GM18502 (cell line): Measurements from ENCODE around the gene TM4SF4.
A peak's percentile ranks its signal among the peaks of the same experiment; 100 is the strongest.

Experiments
- ATAC-seq: cut with Tn5 transposase; IDR thresholded peaks from one replicate; pipeline ENCODE4 v1.9.1; 2021; ENCODE audit warnings: mild to moderate bottlenecking; ENCODE audit not compliant: unreplicated experiment, poor library complexity

TM4SF4 gene

GRCh38 chr3:149507491-149508324 lies 33.2 kb downstream of the TM4SF4 start:
- ATAC-seq, result no peak

GRCh38 chr3:149509526-149509925 lies 35.0 kb downstream of the TM4SF4 start:
- no peak for ATAC-seq

DNA sequence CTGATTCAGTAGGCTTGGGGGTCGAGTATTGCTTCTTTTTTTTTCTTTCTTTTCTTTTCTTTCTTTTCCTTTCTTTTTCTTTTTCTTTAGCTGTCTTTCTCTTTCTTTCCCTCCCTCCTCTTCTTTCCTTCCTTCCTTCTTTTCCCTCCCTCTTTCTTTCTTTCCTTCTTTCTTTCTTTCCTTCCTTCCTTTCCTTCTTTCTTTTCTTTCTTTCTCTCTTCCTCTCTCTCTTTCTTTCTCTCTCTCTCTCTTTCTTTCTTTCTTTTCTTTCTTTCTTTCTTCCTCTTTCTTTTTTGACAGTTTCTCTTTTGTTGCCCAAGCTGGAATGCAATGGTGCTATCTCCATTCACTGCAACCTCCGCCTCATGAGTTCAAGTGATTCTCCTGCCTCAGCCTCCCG lies 36.0 kb downstream of the TM4SF4 start:
- no peak for ATAC-seq

GRCh38 chr3:149511040-149511626 lies 36.6 kb downstream of the TM4SF4 start:
- no peak for ATAC-seq

DNA sequence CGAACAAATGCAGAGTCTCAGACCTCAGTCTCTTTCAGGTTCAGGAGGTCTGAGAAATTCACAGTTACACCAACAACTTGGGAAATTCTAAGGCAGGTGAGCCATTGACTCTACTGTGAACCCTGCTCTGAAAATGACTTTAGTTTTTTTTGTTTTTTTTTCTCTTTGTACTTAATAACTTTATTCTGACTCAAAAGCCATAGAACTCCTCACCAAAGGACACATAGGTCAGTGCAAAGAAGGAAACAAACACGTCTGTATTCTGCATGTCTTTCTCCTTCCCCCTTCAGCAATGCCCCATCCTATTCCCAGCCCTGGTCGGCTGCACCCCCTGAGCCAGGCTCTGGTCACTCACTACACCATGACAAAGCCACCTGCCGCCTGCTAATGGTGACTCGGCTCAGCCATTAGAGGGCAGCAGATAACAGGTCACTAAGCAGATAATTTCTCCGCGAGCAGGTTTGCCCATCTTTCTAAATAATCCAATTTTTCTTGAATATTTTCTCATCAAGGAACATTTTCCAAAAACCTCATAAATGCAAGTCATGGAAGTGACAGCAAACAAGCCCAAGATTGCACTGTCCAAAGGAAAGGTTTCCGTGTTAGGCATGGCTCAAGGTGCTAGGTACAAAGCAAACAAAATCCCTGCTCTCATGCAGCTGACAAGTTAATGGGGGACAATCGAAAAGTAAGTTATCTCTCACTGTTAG lies 37.7 kb downstream of the TM4SF4 start:
- peak; percentile 76 for ATAC-seq

DNA sequence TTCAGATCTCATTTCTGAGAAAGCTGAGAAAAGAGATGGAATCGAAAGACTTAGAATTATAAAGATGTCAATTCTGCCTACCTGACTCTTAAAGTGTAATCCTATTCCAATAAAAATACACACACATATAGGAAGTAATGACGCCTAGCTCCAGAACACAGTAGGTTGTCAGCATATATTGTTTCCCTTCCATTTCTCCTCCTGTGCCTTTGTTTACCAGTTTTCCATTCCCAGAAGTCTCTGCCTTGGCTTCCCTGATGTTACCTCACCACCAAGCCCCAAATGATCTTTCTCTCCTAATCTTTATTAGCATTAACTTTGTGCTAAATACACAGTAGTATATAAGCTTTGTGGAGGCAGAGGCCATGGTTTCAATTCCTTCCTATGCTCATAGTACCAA lies 40.0 kb downstream of the TM4SF4 start:
- no peak for ATAC-seq

DNA sequence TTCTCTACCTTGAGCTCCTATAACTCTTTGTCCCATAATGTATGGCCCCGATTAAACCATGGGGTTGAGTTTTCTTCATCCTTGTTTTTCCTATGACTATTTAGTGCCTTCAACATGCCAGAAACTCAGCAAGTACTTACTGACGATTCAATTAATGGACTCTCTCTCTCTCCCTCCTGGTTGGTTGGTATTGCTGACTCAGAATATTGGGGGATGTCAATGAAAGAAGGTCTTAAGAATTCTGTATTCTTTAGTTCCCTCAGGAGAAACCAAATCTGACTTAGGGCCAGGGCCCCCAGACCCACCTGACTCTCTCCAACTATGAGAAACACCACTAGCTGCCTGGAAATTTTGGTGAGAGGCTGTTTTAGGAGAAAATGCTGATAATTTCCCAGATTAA lies 40.8 kb downstream of the TM4SF4 start:
- ATAC-seq, result no peak

- no peak for ATAC-seq
Measured at GRCh38 chr3:149516920-149517319, 42.4 kb downstream of the TM4SF4 start.

DNA sequence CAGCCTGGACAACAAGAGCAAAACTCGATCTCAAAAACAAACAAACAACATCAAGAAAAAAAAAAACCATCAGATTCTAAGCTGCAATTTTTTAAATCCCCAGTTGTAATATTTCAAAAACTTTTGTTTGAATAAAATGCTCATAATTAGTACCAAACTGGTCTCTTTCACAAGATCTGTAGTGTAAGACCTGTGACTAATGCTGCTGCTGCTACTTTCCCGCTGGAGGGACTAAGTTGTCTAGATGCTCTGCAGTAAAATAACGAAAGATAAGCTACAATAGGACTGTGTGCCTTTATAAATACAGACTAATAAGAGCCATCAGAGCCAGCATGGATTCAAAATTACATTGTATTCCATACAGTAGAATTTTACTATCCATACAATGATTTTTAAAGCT lies 45.4 kb downstream of the TM4SF4 start:
- no peak for ATAC-seq

- no peak for ATAC-seq
Measured at GRCh38 chr3:149523512-149524299, 49.2 kb downstream of the TM4SF4 start.

DNA sequence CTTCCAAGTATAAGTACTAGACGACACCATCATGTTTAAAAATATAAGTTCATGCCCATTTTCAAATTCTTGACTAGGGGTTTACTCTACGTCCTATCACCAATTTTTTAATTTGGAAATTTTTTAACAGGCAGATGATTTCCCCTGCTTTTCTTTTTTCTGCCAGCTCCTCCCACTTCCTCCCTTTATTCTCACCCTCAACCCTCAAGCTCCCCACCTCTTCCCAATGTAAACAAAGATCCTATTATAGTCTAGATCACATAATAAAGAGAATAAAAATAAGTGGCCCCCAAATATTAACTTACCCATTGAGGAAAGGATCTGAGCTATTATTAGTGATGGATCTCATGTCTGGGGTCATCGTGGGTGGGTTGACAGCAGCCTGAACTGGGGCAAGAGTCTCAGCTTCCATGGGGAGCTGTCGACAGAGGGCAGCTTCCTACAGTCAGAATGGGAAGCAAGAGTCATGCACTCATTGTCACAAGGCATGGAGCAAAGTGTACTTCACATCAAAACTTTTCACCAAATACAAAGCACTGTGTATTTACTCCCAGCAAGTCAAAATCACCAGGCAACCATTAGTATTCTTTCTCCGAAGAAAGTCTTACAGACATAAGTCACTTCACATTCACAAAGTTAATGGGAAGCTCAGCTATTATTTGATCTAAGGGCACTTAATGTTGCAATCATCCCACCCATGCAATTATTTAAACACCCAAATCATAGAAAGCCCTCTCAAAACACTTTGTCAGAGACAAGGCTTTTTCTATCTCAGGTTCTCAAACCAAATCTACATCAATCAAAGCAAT lies 53.2 kb downstream of the TM4SF4 start:
- no peak for ATAC-seq

GRCh38 chr3:149528340-149528650 lies 53.8 kb downstream of the TM4SF4 start:
- ATAC-seq, result no peak

- no peak for ATAC-seq
Measured at GRCh38 chr3:149529099-149529498, 54.6 kb downstream of the TM4SF4 start.

DNA sequence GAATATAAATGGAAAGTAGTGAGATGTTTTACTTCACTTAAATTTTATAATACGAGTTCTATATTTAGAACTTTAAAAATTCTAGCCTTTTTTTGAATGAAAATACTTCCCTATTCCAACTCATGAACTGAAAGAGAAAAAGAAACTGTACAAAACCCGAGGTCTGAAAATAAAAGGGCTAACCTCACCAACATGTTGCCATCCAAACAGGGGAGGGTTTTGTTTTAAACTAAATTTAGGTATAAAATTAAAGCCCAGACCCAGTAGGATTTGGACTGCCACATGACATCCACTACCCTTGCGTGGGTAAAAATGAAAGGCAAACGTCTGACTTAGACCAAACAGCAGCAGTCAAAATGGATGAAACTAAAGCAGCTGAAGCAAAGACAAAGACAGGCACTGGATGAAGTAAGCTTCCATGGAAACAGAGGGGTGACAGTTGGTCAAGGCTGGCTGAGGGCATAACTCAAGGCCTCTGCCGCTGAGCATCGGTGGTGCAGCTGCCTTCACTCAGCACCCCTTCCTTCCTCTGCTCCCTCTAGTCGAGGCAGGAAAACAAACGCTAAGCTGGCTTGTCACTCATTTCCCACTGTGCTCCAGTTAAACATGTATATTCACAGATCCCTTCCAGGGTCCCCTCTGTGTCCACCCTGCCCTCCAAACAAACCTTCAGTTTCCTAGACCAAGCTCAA lies 58.1 kb downstream of the TM4SF4 start:
- ATAC-seq, result peak; percentile 52

DNA sequence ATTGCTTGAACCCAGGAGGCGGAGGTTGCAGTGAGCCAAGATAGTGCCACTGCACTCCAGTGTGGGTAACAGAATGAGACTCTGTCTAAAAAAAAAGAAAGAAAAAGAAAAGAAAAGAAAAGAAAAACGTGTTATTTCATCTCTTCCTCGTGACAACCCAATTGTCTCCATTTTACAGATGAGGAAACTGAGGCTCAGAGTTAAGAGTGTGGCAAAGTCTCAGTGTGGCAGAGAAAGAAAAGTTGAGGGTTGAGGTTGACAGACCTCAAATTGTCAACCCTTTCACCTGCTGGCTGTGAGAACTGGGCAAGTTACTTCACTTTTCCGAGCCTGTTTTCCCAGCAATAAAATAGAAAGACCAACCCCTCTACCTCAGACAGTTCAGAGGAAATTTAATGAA lies 59.6 kb downstream of the TM4SF4 start:
- no peak for ATAC-seq

GRCh38 chr3:149534671-149535332 lies 60.3 kb downstream of the TM4SF4 start:
- no peak for ATAC-seq

DNA sequence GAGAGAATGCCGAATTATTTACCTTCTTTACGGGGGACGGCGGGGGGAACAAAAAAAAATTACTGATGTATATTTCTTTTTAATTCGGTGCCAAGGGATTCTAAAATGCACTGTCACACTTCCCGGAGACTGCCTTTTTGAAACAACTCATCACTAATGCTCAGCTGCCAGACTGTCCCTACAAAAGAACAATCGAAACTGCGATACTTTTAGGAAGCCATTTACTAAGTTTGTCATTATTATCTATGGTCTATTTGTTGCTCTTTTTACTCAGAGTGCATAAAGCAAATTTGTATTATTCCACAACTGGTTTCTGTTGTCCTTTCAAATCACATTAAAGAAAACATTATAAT lies 60.8 kb downstream of the TM4SF4 start:
- ATAC-seq, result no peak

GRCh38 chr3:149536429-149536828 lies 61.9 kb downstream of the TM4SF4 start:
- ATAC-seq, result no peak

DNA sequence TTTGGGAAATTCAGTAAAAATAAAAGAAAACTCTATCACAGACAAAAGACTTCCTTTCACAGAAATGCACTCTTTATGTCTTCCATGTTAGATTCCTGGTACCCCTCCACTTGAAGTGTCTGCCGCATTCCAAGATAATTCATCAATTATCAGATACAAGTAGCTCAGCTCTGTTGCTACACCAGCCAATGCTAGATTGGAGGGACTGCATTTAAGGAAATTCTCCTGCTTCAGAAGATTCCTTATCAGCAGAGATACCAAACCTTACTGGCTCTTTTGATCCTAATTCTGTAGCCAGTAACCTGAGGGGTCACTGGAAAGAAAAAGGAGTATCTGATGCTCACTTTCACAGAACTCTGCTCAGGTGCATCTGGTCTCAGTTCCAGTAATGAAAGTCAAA lies 63.9 kb downstream of the TM4SF4 start:
- no peak for ATAC-seq
